Vagina (tissue), 2 donors: Measurements from ENCODE around the gene FRAT1. TPM values are rescaled to one million over a fixed set of nuclear protein-coding genes. Genes with fewer than 3 reads are reported as not detected.

Experiments used
- DNase-seq, 2 donors: peaks; one replicate each; pipeline ENCODE4 v3.0.0-alpha.2; 2017; ENCODE audit errors: extremely low spot score in 2 of 2
- H3K27ac ChIP-seq: fragments of 200-600 bp; sonication (generic); one replicate; pipeline ENCODE4 v1.5.1; 2019
- H3K27me3 ChIP-seq: fragments of 200-600 bp; sonication (generic); one replicate; pipeline ENCODE4 v1.5.1; 2019
- H3K36me3 ChIP-seq, 2 donors: fragments of 200-600 bp; sonication (generic); one replicate each; pipeline ENCODE4 v1.5.1; 2017 to 2019
- H3K4me1 ChIP-seq: fragments of 200-600 bp; sonication (generic); one replicate; pipeline ENCODE4 v1.5.1; 2019
- H3K4me3 ChIP-seq, 2 donors: fragments of 200-600 bp; sonication (generic); 1 replicate in 1 of 2; 2 replicates in 1 of 2; pipeline ENCODE4 v1.5.1; 2016 to 2019
- H3K9me3 ChIP-seq: fragments of 200-600 bp; sonication (generic); one replicate; pipeline ENCODE4 v1.5.1; 2019
- CTCF ChIP-seq, 3 experiments: fragments of 450-650 bp in 2 of 3; fragments of 200-600 bp in 1 of 3; sonication (generic) in 1 of 3; IDR thresholded peaks; one replicate each; pipeline ENCODE4 v1.5.1; 2017 to 2019; ENCODE audit warnings: antibody characterized with exemption in 3 of 3, mild to moderate bottlenecking in 2 of 3, moderate library complexity in 2 of 3
- POLR2A ChIP-seq, 2 donors: fragments of 450-650 bp; IDR thresholded peaks; one replicate each; pipeline ENCODE4 v1.6.1; 2017; ENCODE audit warnings: antibody characterized with exemption in 2 of 2, mild to moderate bottlenecking in 2 of 2, moderate library complexity in 2 of 2
- POLR2AphosphoS5 ChIP-seq, 2 donors: sonication (generic); formaldehyde crosslinking; IDR thresholded peaks; one replicate each; pipeline ENCODE4 v1.9.0; 2017; ENCODE audit warnings: antibody characterized with exemption in 2 of 2, mild to moderate bottlenecking in 2 of 2, low read depth in 1 of 2; ENCODE audit not compliant: insufficient read depth in 1 of 2
- intact Hi-C: fragments of 100-400 bp; cut with DNase I; formaldehyde crosslinking; loops from one replicate; pipeline ENCODE4 v1.15.1; 2023
- total RNA-seq: library from RNA; depleted of rRNA; stranded (reverse); fragments of >200 nt; gene quantifications from one replicate; pipeline ENCODE4 v1.2.3, GENCODE V29; 2016

The FRAT1 gene
- total RNA-seq, 1 donor from 2014 or later, result 4.4 TPM

DNA sequence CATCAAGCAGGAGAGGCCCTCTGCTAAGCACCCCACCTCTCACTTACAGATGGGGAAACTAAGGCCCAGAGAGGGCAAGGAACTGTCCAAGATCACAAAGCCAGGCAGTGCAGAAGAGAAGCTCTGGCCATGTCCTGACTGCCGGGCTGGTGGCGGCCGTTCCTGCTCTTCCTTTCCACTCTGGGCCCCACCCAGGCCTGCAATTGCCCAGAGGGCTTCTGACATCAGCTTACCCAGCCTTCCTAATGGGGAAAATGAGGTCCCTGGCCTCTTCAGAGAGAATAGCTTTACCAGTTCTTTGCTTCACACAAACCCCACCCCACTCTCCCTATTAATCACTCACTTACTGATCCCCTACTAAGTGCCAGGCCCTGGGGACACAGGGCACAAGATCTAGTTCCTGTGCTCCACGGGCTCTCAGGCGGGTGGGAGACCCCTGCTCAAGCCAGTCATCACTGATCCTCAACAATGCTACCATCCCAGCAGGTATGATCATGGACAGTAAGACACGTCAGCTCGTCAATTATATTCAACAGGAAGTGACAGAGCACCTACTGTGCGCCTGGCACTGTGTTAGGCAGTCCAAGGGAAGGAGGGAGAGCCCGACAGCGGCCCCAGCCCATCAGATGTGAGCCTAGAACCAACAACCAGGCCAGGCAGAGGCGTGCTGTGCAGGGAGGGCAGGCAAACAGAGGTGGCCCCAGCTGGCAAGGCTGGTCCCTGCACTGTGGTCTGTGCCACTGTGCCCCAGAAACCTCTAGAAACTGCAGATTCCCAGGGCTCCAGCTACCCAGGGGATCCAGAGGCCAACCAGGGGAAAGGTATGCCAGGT is 41.9 kb downstream of the FRAT1 start:
- no peaks in the 10 kb centered on the region for H3K4me1 ChIP-seq
- no peaks in the 10 kb centered on the region for H3K9me3 ChIP-seq
- no peak overlapping the region for H3K4me3 ChIP-seq
- peaks cover 0 to 3% of the 10 kb centered on the region in 2 donors for H3K36me3 ChIP-seq
- no peak for DNase-seq
- no peak for TF ChIP-seq CTCF (IDR thresholded peaks at IDR 0.05)
- no peak for TF ChIP-seq POLR2A (IDR thresholded peaks at IDR 0.05)
- TF ChIP-seq POLR2AphosphoS5 (IDR thresholded peaks at IDR 0.05; ENCODE audit: insufficient read depth in 1 of 2, low read depth in 1 of 2), result no peak
- H3K27me3 ChIP-seq, result no peaks in the 10 kb centered on the region
- no peak overlapping the region for H3K27ac ChIP-seq
- intact Hi-C loops, result no loop called here

DNA sequence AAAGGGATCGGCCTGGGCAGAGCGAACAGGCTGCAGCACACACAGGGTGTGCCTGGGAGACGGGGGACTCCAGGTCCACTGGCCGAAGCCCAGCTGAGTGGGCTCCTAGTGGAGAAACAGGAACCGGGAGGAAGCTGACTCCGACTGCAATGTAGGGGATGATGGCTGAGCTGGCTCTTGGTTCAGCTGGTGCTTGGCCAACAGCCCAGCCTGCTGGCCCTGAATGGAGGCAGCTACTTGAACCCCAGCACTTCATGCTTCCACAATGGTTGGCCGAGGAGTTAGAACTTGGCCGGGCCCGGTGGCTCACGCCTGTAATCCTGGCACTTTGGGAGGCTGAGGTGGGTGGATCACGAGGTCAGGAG is 42.4 kb downstream of the FRAT1 start:
- H3K27me3 ChIP-seq, result no peaks in the 10 kb centered on the region
- intact Hi-C loops, result no loop called here
- H3K36me3 ChIP-seq, result peaks cover 0 to 8% of the 10 kb centered on the region in 2 donors
- DNase-seq, result no peak
- H3K4me1 ChIP-seq, result no peaks in the 10 kb centered on the region
- no peak overlapping the region for H3K4me3 ChIP-seq
- H3K27ac ChIP-seq, result no peak overlapping the region
- H3K9me3 ChIP-seq, result no peaks in the 10 kb centered on the region
- no peak for TF ChIP-seq POLR2AphosphoS5 (IDR thresholded peaks at IDR 0.05; ENCODE audit: insufficient read depth in 1 of 2, low read depth in 1 of 2)
- TF ChIP-seq POLR2A (IDR thresholded peaks at IDR 0.05), result no peak
- no peak for TF ChIP-seq CTCF (IDR thresholded peaks at IDR 0.05)

GRCh38 chr10:97362310-97363033 is 43.4 kb downstream of the FRAT1 start:
- no peak overlapping the region for H3K27ac ChIP-seq
- H3K36me3 ChIP-seq, result peaks cover 0 to 8% of the 10 kb centered on the region in 2 donors
- no peaks in the 10 kb centered on the region for H3K27me3 ChIP-seq
- no peak overlapping the region for H3K4me3 ChIP-seq
- no peaks in the 10 kb centered on the region for H3K9me3 ChIP-seq
- intact Hi-C loops, result no loop called here
- H3K4me1 ChIP-seq, result no peaks in the 10 kb centered on the region
- TF ChIP-seq POLR2A (IDR thresholded peaks at IDR 0.05) (no peak), CTCF (IDR thresholded peaks at IDR 0.05) (no peak), POLR2AphosphoS5 (IDR thresholded peaks at IDR 0.05; ENCODE audit: insufficient read depth in 1 of 2, low read depth in 1 of 2) (no peak)
- DNase-seq, result no peak

DNA sequence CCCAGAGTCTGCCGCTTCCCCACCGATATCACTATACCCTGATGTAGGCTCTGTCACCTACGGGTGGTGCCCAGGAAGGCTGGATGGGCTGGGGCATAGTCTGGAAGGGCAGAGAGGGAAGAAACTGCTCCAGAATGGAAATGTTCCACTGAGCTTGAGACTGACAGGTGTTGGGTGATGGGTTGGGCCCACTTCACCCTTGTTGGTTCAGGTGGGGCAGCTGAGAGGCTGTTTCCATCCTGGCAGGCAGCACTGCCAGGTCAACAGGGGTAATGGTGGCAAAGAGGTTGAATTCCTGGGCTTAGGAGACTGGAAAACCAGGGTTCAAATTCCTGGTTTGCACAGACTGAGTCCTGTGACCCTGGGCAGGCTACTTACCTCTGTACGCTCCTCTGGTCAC is 44.0 kb downstream of the FRAT1 start:
- no peak for DNase-seq
- intact Hi-C loops, result no loop called here
- Histone ChIP-seq H3K36me3 (peaks cover 0 to 9% of the 10 kb centered on the region in 2 donors), H3K4me3 (no peak overlapping the region), H3K27ac (no peak overlapping the region), H3K27me3 (no peaks in the 10 kb centered on the region), H3K4me1 (no peaks in the 10 kb centered on the region), H3K9me3 (no peaks in the 10 kb centered on the region)
- TF ChIP-seq CTCF (IDR thresholded peaks at IDR 0.05), result no peak
- no peak for TF ChIP-seq POLR2AphosphoS5 (IDR thresholded peaks at IDR 0.05; ENCODE audit: insufficient read depth in 1 of 2, low read depth in 1 of 2)
- TF ChIP-seq POLR2A (IDR thresholded peaks at IDR 0.05), result no peak
